Activated B cell treated with CpG ODN at 0.5 μM for 24 hours (primary cell): Measurements from ENCODE around the gene CMAS. TPM values are rescaled to one million over a fixed set of nuclear protein-coding genes. Genes with fewer than 3 reads are reported as not detected.
A peak's percentile ranks its signal among the peaks of the same experiment; 100 is the strongest.
"Not testable (repeated sequence)": the region's sequence is repeated elsewhere in the genome, so short reads cannot be mapped to it uniquely, and the experiment has no call there.

Experiments
- ATAC-seq: fragments of 200-7000 bp; cut with Tn5 transposase; one replicate; pipeline ENCODE4 v1.10.0; 2021; ENCODE audit warnings: low read depth, mild to moderate bottlenecking, moderate library complexity
- CTCF ChIA-PET: fragments of 350-600 bp; sonication (Branson Sonifier 250); formaldehyde crosslinking; loops from one replicate; lab custom pipeline; 2021; ENCODE audit warnings: antibody characterized with exemption; lab: Charles Lee
- POLR2A ChIA-PET: fragments of 350-600 bp; sonication (Branson Sonifier 250); formaldehyde crosslinking; loops from one replicate; lab custom pipeline; 2021; ENCODE audit warnings: antibody characterized with exemption; lab: Charles Lee
- DNase-seq: peaks from one replicate; pipeline ENCODE4 v3.0.0; 2022
- H3K27ac Mint-ChIP-seq: one replicate; pipeline ENCODE4 v1.8.0; 2020; ENCODE audit warnings: mixed read lengths
- H3K27me3 Mint-ChIP-seq: one replicate; pipeline ENCODE4 v1.8.0; 2021; ENCODE audit warnings: mixed read lengths
- H3K36me3 Mint-ChIP-seq: one replicate; pipeline ENCODE4 v1.8.0; 2021; ENCODE audit warnings: low read depth, mixed read lengths
- H3K4me1 Mint-ChIP-seq: one replicate; pipeline ENCODE4 v1.8.0; 2021; ENCODE audit warnings: mixed read lengths
- H3K4me3 Mint-ChIP-seq: one replicate; pipeline ENCODE4 v1.8.0; 2020; ENCODE audit warnings: mild to moderate bottlenecking, mixed read lengths
- H3K9me3 Mint-ChIP-seq: one replicate; pipeline ENCODE4 v1.8.0; 2020; ENCODE audit warnings: mixed read lengths
- intact Hi-C: fragments of 100-400 bp; cut with micrococcal nuclease; formaldehyde crosslinking; loops from one replicate; pipeline ENCODE4 v1.15.1; 2024
- total RNA-seq: library from RNA; stranded (reverse); gene quantifications from 2 replicates; pipeline ENCODE4 v1.2.3, GENCODE V29; 2022
- TF ChIP-seq, protein P1 (sequence below): fragments of 200-600 bp; IDR thresholded peaks from one replicate; pipeline ENCODE4 v1.8.0; 2022; ENCODE audit warnings: antibody characterized with exemption, mild to moderate bottlenecking

Gene CMAS
- total RNA-seq, 1 donor from 2014 or later = 15.8 TPM

- ChIA-PET POLR2A (no interaction called here), CTCF (no interaction called here)
- peaks cover 3% of the 10 kb centered on the region for H3K9me3 Mint-ChIP-seq
- TF ChIP-seq, protein P1, sequence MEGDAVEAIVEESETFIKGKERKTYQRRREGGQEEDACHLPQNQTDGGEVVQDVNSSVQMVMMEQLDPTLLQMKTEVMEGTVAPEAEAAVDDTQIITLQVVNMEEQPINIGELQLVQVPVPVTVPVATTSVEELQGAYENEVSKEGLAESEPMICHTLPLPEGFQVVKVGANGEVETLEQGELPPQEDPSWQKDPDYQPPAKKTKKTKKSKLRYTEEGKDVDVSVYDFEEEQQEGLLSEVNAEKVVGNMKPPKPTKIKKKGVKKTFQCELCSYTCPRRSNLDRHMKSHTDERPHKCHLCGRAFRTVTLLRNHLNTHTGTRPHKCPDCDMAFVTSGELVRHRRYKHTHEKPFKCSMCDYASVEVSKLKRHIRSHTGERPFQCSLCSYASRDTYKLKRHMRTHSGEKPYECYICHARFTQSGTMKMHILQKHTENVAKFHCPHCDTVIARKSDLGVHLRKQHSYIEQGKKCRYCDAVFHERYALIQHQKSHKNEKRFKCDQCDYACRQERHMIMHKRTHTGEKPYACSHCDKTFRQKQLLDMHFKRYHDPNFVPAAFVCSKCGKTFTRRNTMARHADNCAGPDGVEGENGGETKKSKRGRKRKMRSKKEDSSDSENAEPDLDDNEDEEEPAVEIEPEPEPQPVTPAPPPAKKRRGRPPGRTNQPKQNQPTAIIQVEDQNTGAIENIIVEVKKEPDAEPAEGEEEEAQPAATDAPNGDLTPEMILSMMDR = no peak
- H3K36me3 Mint-ChIP-seq = no peaks in the 10 kb centered on the region
- H3K27me3 Mint-ChIP-seq = no peaks in the 10 kb centered on the region
- H3K27ac Mint-ChIP-seq = no peak overlapping the region
- no peak overlapping the region for H3K4me3 Mint-ChIP-seq
- DNase-seq = no peak
- intact Hi-C loops = no loop called here
- H3K4me1 Mint-ChIP-seq = no peaks in the 10 kb centered on the region
- ATAC-seq = no peak
Measured at GRCh38 chr12:22089486-22089885, 43.5 kb downstream of the CMAS start.

DNA sequence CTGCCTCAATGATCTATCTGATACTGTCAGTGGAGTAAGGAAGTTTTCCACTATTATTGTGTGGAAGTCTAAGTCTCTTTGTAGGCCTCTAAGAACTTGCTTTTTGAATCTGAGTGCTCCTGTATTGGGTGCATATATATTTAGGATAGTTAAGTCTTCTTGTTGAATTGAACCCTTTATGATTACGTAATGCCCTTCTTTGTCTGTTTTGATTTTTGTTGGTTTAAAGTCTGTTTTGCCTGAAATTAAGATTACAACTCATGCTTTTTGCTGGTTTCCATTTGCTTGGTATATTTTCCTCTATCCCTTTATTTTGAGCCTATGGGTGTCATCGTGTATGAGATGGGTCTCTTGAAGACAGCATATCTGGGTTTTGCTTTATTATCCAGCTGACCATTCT is 53.0 kb downstream of the CMAS start:
- intact Hi-C loops, H3K4me3 Mint-ChIP-seq, DNase-seq, ATAC-seq, H3K9me3 Mint-ChIP-seq, H3K27me3 Mint-ChIP-seq, H3K36me3 Mint-ChIP-seq, H3K27ac Mint-ChIP-seq, POLR2A ChIA-PET: not testable (repeated sequence)
- H3K4me1 Mint-ChIP-seq = peaks cover 11% of the 10 kb centered on the region
- CTCF ChIA-PET = interaction anchor here (0.8 kb wide), 1 partner anchor 344 kb away, joined by 5 read pairs; no protein-coding TSS in a partner anchor

- ATAC-seq (peak; percentile 52), DNase-seq (no peak)
- CTCF ChIA-PET = interaction anchor here (0.7 to 2.8 kb wide), 6 partner anchors 18 to 358 kb away, joined by 3 to 17 read pairs (median 4); no protein-coding TSS in a partner anchor
- intact Hi-C loops = loop anchor here (1.0 kb wide), 3 partner anchors 72 to 342 kb away; no protein-coding TSS in a partner anchor
- no peak overlapping the region for H3K27ac Mint-ChIP-seq
- POLR2A ChIA-PET = no interaction called here
- no peaks in the 10 kb centered on the region for H3K36me3 Mint-ChIP-seq
- peaks cover 11% of the 10 kb centered on the region for H3K4me1 Mint-ChIP-seq
- H3K9me3 Mint-ChIP-seq = no peaks in the 10 kb centered on the region
- TF ChIP-seq, protein P1 = no peak
- H3K27me3 Mint-ChIP-seq = peaks cover 8% of the 10 kb centered on the region
- H3K4me3 Mint-ChIP-seq = no peak overlapping the region
Measured at GRCh38 chr12:22100958-22101748, 55.1 kb downstream of the CMAS start.

GRCh38 chr12:22101749-22102243 is 55.8 kb downstream of the CMAS start:
- Mint-ChIP-seq H3K27ac (no peak overlapping the region), H3K9me3 (no peaks in the 10 kb centered on the region), H3K27me3 (peaks cover 8% of the 10 kb centered on the region), H3K36me3 (no peaks in the 10 kb centered on the region), H3K4me3 (no peak overlapping the region), H3K4me1 (peaks cover 11% of the 10 kb centered on the region)
- intact Hi-C loops = loop anchor here (1.0 kb wide), 3 partner anchors 72 to 342 kb away; no protein-coding TSS in a partner anchor
- ChIA-PET CTCF (interaction anchor here (0.7 to 2.8 kb wide), 2 partner anchors 342 to 357 kb away, joined by 3 to 17 read pairs; no protein-coding TSS in a partner anchor), POLR2A (no interaction called here)
- TF ChIP-seq, protein P1 = no peak
- ATAC-seq (peak; percentile 18), DNase-seq (no peak)

DNA sequence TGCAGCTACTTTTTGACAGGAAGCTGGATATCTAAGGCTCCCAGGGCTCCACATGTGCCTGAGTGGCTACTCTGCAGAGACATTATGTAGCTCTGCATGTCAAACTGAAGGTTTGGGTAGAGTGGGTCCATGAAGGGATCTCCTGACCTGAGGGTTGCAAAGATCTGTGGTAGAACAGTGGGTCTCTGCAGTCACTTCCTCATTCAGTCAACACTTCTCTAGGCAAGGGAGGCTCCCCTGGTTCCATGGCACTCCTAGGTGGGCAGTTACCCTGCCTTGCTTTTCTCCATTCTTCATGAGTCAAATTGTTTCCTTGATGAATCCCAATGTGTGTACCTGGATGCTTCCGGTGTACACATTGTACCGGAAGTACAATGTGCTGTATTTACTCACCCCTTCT is 57.4 kb downstream of the CMAS start:
- ATAC-seq (no peak), DNase-seq (no peak)
- H3K9me3 Mint-ChIP-seq = no peaks in the 10 kb centered on the region
- no peak overlapping the region for H3K27ac Mint-ChIP-seq
- ChIA-PET POLR2A (no interaction called here), CTCF (no interaction called here)
- H3K36me3 Mint-ChIP-seq = no peaks in the 10 kb centered on the region
- peaks cover 5% of the 10 kb centered on the region for H3K27me3 Mint-ChIP-seq
- no peak overlapping the region for H3K4me3 Mint-ChIP-seq
- H3K4me1 Mint-ChIP-seq = peaks cover 11% of the 10 kb centered on the region
- intact Hi-C loops = no loop called here
- TF ChIP-seq, protein P1 = no peak
